GM20000 (cell line): ENCODE results near the gene PDS5A.

Experiments used
- DNase-seq: peaks from one replicate; pipeline ENCODE4 v3.0.0; 2012; ENCODE audit warnings: low spot score
- CTCF ChIP-seq: IDR thresholded peaks from 2 replicates; pipeline ENCODE4 v1.5.1; 2012; ENCODE audit warnings: mild to moderate bottlenecking, control low read depth; ENCODE audit errors: extremely low read depth, missing control alignments

The PDS5A gene

GRCh38 chr4:39892988-39893692 is 84.6 kb downstream of the PDS5A start:
- no peak for DNase-seq
- TF ChIP-seq CTCF, result no peak

GRCh38 chr4:39889226-39889625 is 88.5 kb downstream of the PDS5A start:
- DNase-seq, result no peak
- TF ChIP-seq CTCF, result no peak

- DNase-seq, result no peak
- TF ChIP-seq CTCF, result no peak
Observed at GRCh38 chr4:39888541-39888940, 89.2 kb downstream of the PDS5A start.

DNA sequence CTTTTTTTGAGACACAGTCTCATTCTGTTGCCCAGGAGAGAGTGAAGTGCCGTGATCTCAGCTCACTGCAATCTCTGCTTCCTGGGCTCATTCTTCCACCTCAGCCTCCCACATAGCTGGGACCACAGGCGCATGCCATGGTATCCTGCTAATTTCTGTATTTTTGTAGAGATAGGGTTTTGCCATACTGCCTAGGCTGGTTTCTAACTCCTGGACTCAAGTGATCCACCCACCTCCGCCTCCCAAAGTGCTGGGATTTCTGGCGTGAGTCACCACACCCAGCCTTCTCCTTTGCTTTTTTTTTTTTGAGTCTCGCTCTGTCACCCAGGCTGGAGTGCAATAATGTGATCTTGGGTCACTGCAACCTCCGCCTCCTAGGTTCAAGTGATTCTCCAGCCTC is 94.1 kb downstream of the PDS5A start:
- TF ChIP-seq CTCF, result no peak
- no peak for DNase-seq

GRCh38 chr4:39881789-39882188 is 95.9 kb downstream of the PDS5A start:
- no peak for TF ChIP-seq CTCF
- DNase-seq, result no peak

DNA sequence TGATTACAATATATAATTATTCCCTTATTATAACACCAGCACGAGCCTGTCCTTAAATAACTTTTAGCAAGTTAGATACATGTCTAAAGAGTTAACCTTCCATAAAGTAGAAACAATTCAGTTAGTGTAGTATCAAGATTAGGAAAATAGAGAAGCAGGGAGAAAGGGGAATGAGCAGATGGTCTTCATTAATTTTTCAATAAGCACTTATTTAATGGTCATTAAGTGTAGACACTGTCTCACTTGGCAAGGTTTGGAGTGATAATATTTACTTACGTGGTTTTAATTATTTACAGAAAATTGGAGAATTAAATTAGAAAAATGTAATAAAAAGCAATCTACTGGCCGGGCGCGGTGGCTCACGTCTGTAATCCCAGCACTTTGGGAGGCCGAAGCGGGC is 99.7 kb downstream of the PDS5A start:
- no peak for DNase-seq
- TF ChIP-seq CTCF, result no peak

DNA sequence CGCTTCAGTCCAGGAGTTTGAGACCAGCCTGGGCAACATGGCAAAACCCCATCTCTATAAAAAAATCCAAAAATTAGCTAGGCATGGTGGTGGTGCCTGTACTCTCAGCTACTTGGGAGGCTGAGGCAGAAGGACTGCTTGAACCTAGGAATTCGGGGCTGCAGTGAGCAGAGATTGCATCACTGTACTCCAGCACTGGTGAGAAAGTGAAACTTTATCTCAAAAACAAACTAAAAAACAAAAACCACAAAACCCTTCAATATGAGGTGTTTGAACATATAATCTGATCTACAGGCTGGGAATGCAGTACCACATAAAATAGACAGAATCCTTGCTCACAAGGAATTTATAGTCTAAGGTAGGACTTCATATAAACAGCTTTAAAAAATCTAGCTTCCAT is 103.9 kb downstream of the PDS5A start:
- no peak for DNase-seq
- TF ChIP-seq CTCF, result no peak
